ENCODE results near the gene GARIN5B.

Gene GARIN5B

GRCh38 chr19:55382522-55383054, 19.5 kb upstream of the GARIN5B start:
- peaks cover 0 to 7% (median 6%) of the 10 kb centered on the region in 3 donors for H3K36me3 ChIP-seq
- no peaks in the 10 kb centered on the region for H3K9me3 ChIP-seq
- no peak overlapping the region for H3K27ac ChIP-seq
- H3K4me1 ChIP-seq: peaks cover 0 to 30% (median 29%) of the 10 kb centered on the region in 4 donors
- TF ChIP-seq CTCF (IDR thresholded peaks at IDR 0.05): no peak
- no peak for DNase-seq
- intact Hi-C loops (cut with DNase I; ENCODE audit: low total_unique reads): loop anchor here (5.0 kb wide), 1 partner anchor 80 kb away; no protein-coding TSS in a partner anchor
- no peak overlapping the region for H3K4me3 ChIP-seq
- peaks cover 0 to 4% of the 10 kb centered on the region in 2 donors for H3K27me3 ChIP-seq

- peaks cover 0 to 9% of the 10 kb centered on the region in 2 donors for H3K27me3 ChIP-seq
- DNase-seq: no peak
- no peak overlapping the region for H3K4me3 ChIP-seq
- no peak overlapping the region for H3K27ac ChIP-seq
- no peaks in the 10 kb centered on the region for H3K9me3 ChIP-seq
- peaks cover 0 to under 1% (median under 1%) of the 10 kb centered on the region in 3 donors for H3K36me3 ChIP-seq
- intact Hi-C loops (cut with DNase I; ENCODE audit: low total_unique reads): loop anchor here (5.0 kb wide), 1 partner anchor 80 kb away; no protein-coding TSS in a partner anchor
- TF ChIP-seq CTCF (IDR thresholded peaks at IDR 0.05): no peak
- peaks cover 0 to 24% (median 23%) of the 10 kb centered on the region in 4 donors for H3K4me1 ChIP-seq
Observed at GRCh38 chr19:55382013-55382412, 19.0 kb upstream of the GARIN5B start.

- H3K4me1 ChIP-seq: peaks cover 0 to 12% (median 11%) of the 10 kb centered on the region in 4 donors
- H3K27ac ChIP-seq: no peak overlapping the region
- TF ChIP-seq CTCF (IDR thresholded peaks at IDR 0.05): no peak
- no peak for DNase-seq
- H3K36me3 ChIP-seq: no peaks in the 10 kb centered on the region
- H3K9me3 ChIP-seq: no peaks in the 10 kb centered on the region
- peaks cover 4 to 37% of the 10 kb centered on the region in 2 donors for H3K27me3 ChIP-seq
- intact Hi-C loops (cut with DNase I; ENCODE audit: low total_unique reads): no loop called here
- H3K4me3 ChIP-seq: no peak overlapping the region
Observed at GRCh38 chr19:55379174-55379573, 16.1 kb upstream of the GARIN5B start.

- H3K36me3 ChIP-seq: no peaks in the 10 kb centered on the region
- DNase-seq: no peak
- no peak for TF ChIP-seq CTCF (IDR thresholded peaks at IDR 0.05)
- no peaks in the 10 kb centered on the region for H3K9me3 ChIP-seq
- H3K27ac ChIP-seq: no peak overlapping the region
- peaks cover 4 to 54% of the 10 kb centered on the region in 2 donors for H3K27me3 ChIP-seq
- peaks cover 0 to 11% (median 6%) of the 10 kb centered on the region in 4 donors for H3K4me1 ChIP-seq
- intact Hi-C loops (cut with DNase I; ENCODE audit: low total_unique reads): no loop called here
- no peak overlapping the region for H3K4me3 ChIP-seq
Observed at GRCh38 chr19:55377356-55378131, 14.5 kb upstream of the GARIN5B start.

- Histone ChIP-seq H3K4me3 (no peak within 1 kb of the TSS), H3K27ac (no peak within 1 kb of the TSS), H3K27me3 (peaks cover 4 to 65% of the 10 kb centered on the region in 2 donors), H3K9me3 (no peaks in the 10 kb centered on the region), H3K36me3 (no peaks in the 10 kb centered on the region), H3K4me1 (peaks cover 0 to 11% (median 6%) of the 10 kb centered on the region in 4 donors)
- TF ChIP-seq CTCF (IDR thresholded peaks at IDR 0.05): no peak
- DNase-seq: no peak
- intact Hi-C loops (cut with DNase I; ENCODE audit: low total_unique reads): no loop called here
Observed at GRCh38 chr19:55376241-55376933, 13.3 kb upstream of the GARIN5B start, which contains the start of gene TMEM190. TMEM190 (plus strand) TSS chr19:55376826; CDS start chr19:55376854, 28 bp downstream.
